Left colon (tissue), 2 donors: Measurements from ENCODE around the gene RAB3C. TPM values are rescaled to one million over a fixed set of nuclear protein-coding genes. Genes with fewer than 3 reads are reported as not detected.
A peak's percentile ranks its signal among the peaks of the same experiment; 100 is the strongest.

Source experiments
- ATAC-seq: fragments of 200-7000 bp; cut with Tn5 transposase; one replicate; pipeline ENCODE4 v1.9.1; 2020; ENCODE audit warnings: mild to moderate bottlenecking, moderate library complexity
- DNase-seq, 2 donors: peaks; one replicate each; pipeline ENCODE4 v3.0.0-alpha.2; 2020
- intact Hi-C, 2 donors: fragments of 100-400 bp; cut with DNase I in 1 of 2; cut with micrococcal nuclease in 1 of 2; formaldehyde crosslinking; loops; one replicate each; pipeline versions ENCODE4 v1.11.2 to v1.14.0; 2022; cut with DNase I, micrococcal nuclease
- total RNA-seq, 2 donors: library from RNA; stranded (reverse); fragmentation: NEBNext Ultra II Directional; extraction: Animal tissue kit (Norgen Biotek cat#: 25700); gene quantifications; one replicate each; pipeline ENCODE4 v1.2.1, GENCODE V29; 2021
- donor health status: DM: no; HTN: no; CAD: no.
- donor health status: DM: yes; HTN: yes; CAD: no.

Gene RAB3C
- total RNA-seq, 2 donors from 2014 or later = 1.2 to 2.2 TPM

DNA sequence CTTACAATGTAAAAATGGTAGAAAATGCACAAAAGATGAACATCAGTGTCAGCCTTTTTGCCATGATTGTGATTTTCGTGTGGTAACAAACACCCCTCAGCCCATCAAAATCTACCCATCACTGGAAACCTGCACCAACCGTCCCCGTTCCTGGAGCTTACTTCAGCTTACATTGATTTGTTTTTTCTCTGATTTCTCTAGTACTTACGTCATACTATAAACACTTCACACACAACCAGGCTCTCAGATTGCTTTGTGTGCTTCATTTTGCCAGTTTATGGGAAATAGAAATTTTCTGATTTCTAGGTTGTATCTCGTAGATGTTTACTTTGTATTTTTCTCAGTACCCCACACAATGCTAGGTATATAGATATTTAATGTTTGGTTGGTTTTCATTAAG, 129.1 kb downstream of the RAB3C start:
- intact Hi-C loops = no loop called here
- no peak for ATAC-seq

DNA sequence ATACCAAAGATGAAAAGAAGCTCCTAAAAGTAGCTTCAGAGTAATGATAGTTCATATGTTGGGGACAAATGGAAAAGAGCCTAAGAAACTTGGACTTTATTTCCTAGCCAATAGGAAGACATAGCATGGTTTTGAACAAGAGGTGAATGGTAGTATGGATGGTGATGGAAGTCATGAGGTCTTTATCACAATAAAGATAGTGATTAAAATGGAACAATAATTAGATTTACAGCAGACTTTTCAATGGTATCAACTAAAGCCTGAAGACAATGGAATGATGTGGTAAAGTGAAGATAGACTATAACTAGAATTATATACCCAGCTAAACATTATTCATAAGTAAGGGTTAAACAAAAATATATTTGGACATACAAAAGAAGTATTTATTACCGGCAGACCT, 131.2 kb downstream of the RAB3C start:
- DNase-seq (no peak), ATAC-seq (no peak)
- intact Hi-C loops = no loop called here

More for the DNA sequence above, 129.1 kb downstream of the RAB3C start:
- no peak for DNase-seq

DNA sequence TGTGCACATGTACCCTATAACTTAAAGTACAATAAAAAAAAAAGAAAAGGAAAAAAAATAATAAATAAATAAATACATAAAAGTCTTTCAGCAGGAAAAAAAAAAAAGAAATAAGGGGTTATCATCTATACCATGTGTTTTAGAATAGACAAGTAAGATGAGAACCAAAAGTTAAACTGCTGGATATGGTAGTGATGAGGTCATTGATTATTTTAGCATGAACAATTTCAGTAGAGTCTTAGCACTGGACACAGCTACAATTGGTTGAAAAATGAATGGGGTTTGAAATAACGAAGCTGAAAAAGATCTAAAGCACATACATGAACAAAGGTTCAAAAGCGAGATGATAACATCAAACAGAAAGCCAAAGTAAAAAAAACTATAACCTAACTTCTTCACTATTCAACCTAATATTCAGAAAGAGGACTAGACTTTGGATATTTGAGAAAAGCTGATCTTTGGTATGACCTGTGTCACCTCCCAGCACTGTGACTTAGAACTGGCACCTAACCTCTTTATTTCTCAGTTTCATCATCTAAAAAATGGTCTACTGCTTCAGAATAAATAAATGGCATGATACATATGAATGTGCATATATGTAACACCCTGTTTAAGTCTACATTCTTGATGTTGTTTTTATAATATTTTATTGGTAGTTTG, 133.3 kb downstream of the RAB3C start:
- DNase-seq = no peak
- intact Hi-C loops = no loop called here
- no peak for ATAC-seq

DNA sequence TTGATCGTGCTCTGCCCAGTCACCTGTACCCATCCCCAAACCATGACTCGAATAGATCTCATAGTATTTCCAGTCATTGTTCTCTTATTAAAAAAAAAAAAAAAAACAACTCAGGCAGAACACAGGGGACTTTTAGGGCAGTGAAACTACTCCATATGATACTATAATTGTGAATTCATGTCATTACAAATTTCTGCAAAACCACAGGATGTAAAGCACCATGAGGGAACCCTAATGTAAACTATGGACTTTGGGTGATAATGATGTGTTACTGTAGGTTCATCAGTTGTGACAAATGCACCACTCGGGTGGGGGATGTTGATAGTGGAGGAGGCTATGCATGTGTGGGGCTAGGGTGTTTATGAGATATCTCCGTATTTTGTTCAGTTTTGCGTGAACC, 133.8 kb downstream of the RAB3C start:
- no peak for ATAC-seq

DNA sequence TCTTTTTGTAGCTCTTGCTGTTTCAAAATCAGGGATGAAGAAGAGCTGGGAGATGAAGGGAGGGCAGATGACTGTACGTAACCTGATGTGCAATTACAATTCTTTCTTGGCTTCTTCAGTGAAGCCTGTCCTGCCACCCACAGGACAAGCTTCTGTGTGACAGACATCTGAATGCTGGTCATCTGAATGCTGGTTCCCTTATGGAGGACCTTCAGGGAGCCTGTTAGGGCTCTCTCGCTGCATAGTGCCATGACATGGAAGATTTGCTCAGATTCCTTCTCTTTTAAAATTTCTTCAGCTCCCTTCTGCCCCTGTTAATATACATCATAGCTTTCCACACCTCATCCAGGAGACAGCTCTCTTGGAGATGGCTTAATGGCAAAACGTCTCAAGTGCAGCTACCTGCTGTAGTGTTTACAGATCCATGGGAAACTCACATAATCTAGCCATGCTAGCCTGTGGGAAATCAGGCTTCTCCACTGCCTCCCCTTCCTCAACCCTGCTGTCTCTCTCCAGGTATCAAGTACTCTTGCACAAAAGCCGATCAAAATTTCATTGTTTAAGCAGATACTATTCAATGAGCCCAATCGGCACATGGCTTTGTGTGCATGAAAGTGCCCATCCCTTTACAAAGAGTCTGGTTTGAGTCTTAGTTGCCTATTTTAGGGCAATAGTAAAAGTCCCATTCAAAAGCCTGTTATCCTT, 134.6 kb downstream of the RAB3C start:
- intact Hi-C loops = no loop called here
- ATAC-seq = no peak
- DNase-seq = no peak

More for the DNA sequence above, 133.8 kb downstream of the RAB3C start:
- intact Hi-C loops = no loop called here
- DNase-seq = no peak

DNA sequence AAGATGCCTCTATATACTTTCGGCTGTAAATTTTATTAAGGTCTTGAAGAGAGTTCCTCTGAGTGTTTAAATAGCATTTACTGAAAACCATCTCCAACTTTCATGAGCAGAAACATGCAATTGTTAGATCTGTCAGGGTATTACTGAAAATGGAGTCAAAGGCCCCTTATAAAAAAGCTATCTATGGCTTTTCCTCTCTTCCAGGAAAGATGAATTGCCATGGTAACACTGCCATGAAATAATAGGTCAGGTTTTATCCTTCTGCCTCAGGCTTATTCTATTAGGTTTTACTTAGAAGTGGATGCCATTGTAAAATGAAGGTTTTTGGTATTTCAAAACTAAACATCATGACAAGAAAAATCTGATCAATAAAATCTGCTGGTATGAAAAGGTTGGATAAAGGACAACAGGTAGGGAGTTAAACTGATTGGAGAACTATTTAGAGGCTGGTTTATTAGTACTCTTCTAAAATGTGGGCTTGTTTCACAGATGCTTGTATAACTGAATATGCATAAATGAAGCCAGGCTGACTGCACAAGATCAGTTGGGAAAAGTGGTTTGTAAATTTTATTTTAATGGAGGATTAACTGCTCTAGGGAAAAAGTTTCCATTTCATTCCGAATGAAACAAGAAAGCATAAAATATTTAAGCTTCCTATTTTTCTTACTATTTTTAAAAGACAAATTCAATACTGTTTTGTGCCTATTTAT, 135.5 kb downstream of the RAB3C start:
- ATAC-seq = no peak
- DNase-seq = no peak
- intact Hi-C loops = no loop called here

DNA sequence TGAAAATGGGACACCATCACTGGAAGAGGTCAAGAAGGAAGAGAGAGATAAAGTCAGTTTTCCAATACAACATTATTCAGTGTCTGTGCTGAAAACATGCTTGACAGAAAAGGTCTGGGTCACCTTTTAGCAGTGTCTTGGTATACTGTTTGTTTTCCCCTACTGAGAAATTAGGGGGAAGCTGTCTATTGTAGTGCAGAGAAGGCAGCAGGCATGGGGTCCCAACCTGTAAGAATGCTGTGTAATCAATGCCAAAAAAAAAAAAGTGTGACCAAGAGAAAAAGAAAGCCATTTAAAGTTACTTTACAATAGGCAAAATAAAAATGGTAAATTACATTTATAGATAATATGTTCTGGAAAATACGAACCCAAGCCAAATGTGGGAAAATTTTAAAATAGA, 139.3 kb downstream of the RAB3C start:
- DNase-seq (no peak), ATAC-seq (no peak)
- intact Hi-C loops = no loop called here

DNA sequence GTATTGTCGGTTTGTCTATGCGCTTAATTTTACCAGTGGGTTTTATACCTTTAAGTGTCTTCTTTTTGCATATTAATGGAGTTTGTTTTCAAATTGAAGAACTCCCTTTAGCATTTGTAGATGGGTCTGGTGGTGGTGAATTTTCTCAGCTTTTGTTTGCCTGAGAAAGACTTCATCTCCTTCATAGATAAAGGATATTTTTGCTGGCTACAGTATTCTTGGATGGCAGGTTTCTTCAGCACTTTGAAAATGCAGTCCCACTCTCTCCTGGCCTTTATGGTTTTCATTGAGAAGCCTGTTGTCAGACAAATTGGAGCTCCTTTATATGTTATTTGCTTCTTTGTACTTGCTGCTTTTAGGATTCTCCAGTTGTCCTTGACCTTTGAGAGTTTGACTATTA, 142.1 kb downstream of the RAB3C start:
- DNase-seq (no peak), ATAC-seq (no peak)
- intact Hi-C loops = no loop called here

DNA sequence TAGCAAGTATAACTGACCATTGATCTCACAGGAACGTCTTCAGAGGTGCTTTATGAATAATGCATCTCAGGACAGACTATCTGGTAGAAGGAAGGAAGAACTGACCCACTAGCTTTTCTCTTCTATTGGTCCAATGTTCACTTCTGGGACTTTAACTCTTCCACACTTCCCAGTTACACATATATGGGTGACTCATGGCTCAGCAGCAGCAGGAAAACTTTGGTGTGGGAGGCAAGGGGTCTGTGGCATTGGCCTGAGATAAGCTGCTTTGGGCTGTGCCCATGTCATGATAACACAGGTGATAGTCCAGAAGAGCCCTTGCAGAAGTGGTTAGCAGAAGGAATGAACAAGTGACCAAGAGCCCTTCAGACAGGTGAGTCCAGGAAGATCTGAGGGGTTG, 148.8 kb downstream of the RAB3C start:
- intact Hi-C loops = no loop called here
- DNase-seq = no peak
- no peak for ATAC-seq

DNA sequence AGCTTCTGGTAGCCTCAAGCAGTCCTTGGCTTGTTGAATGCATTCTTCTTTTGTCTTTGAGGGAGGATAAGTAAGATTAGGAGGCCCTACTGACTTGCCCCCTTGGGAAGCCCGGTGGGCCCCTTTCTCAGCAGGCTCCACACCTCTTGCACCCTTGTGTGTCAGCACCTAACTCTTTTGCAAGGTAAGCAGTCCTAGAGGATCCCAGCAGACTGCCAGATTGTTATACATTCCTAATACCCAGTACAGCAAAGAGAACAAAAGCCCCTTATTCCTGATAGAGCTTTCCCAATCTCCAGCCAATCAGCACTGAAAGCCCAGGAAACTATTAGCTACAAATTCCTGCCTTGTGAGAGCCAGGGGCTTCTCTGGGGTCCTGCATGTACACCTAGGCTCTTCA, 152.8 kb downstream of the RAB3C start:
- ATAC-seq = no peak
- intact Hi-C loops = no loop called here
- DNase-seq = no peak

DNA sequence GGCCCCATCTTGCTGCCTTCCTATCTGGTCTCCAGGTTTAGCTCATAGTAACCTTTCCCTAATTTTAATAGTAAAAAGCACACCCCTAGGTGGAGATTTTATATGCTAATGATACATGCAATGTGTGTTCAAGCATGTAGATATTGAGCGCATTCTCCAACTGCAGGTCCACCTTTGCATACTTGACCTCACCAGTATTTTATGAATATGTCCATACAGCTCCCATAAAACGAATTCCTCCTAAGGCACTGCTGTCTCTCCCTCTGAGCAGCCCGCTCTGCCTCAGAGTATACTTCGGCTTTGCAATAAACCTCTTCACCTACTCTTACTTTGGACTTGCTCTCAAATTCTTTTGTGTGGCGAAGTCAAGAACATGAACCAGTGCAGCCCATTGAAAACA, 153.3 kb downstream of the RAB3C start:
- intact Hi-C loops = no loop called here
- ATAC-seq (no peak), DNase-seq (no peak)

DNA sequence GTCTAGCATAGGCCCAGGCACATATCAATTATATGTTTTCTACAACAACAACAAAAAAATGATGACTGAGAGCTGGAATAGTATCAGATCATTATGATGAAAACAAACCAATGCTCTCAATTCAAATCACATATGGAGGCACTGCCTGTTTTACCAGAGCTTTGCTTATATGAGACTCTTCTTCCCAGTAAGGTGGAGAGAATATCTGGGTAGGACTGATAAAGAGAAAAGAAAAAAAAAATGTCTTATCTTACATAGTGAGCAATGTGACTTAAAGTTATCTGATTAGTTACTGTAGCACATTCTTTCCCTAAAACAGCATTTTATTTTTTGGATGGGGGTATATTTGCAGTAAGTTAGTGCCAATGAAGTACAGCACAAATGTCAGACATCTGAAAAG, 154.8 kb downstream of the RAB3C start:
- intact Hi-C loops = no loop called here
- no peak for DNase-seq
- no peak for ATAC-seq

DNA sequence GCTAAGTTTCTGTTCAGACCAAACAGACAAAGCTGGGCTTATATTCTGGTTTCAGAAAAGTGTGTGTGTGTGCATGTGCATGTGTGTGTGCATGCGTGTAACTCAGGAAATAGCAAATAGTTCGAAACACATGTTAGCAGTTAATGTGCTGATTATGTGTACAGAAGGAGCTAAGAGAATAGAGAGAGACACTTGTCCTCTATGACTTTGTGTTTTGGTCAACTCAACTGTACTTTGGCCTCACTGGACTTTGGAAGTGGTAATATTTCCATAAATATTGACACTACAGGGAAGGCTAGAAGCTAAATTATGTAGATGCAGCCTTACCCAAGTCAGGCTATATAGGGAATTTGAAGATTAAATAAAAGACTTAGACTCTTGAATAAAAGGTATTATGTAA, 155.5 kb downstream of the RAB3C start:
- intact Hi-C loops = no loop called here
- no peak for ATAC-seq
- DNase-seq = no peak

DNA sequence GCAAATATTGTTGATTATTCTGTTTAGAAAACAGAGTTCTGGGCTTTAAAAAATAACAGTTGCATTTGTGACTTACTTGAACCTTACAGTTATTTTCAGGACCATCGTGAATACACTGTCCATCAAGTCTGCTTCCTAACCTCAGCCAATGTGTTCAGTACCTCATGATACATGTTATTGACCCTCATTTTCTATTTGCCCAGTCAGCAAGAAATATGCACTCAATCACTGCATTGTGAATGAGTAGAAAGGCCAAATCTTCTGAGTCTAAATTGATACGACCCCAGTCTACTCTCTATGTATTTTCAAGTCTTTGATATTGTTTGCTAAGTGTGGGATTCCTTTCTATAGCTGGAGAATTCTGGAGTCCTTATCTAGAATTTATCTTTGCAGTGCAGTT, 156.2 kb downstream of the RAB3C start:
- no peak for DNase-seq
- no peak for ATAC-seq
- intact Hi-C loops = no loop called here

DNA sequence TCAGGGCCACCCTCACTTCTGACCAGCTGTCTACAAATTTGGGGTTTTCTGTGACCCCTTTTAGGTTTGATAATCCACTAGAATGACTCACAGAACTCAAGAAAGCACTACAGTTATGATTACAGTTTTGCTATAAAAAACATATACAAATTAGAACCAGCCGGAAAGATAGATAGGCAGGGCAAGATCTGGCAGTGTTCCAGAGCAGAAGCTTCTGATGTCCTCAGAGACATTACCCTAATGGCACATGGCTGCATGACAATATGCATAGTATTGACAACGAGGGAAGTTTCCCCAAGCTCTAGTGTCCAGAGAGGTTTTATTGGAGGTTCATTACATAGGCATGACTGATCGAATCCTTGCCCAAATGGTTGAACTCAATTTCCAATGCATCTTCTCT, 158.1 kb downstream of the RAB3C start:
- no peak for DNase-seq
- intact Hi-C loops = no loop called here
- no peak for ATAC-seq

DNA sequence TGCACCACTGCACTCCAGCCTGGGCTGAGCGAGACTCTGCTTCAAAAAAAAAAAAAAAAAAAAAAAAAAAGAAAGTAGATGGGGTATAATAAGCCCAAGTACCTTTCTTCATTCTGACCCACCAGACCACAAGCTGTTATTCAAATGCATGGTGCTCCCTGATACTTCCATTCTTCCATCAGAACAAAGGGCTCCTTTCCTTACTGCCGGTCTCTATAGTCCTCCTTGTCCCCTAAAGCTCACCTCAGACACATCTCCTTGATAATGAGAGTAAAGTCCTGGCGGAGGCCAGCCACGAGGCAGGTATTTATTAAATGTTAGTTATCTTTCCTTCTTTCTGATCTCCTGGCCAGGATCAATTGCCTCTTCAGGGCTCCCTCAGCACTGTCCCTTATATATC, 162.5 kb downstream of the RAB3C start:
- intact Hi-C loops = no loop called here
- DNase-seq (no peak), ATAC-seq (no peak)

DNA sequence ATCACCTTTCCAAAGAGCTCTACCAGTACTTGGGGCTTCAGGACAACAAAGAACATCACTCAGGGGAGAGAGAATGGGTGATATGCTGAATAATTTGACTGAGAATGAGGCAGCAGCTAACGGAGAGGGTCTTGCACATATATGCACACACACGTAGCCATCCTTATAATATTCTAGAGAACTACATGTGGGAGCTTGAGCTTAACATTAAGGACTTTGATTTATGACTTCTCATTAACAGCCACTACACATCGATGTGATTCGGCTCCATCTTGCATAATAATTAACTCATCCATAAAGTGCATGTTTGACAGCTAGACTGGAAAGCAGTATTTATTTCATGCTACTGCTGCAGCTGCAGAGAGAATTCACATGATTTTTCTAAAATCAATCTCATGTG, 163.4 kb downstream of the RAB3C start:
- DNase-seq (no peak), ATAC-seq (no peak)
- intact Hi-C loops = no loop called here

DNA sequence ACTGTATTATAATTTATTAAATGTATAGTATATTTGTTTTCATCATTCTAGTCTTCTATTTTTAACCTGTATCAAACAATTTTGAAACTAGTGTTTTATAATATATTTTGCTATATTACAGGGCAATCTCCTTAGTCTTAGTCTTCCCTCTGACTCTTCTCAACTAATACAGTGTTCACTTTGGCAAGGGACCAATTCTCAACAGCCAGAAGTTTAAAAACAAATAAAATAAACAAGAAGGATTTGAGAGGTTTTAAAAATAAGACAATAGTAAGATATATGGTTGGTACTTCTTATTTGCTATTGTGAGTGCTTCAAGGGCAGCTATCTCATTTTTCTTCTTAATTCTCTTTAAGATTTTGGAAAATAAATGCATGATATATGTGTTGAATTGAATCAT, 167.2 kb downstream of the RAB3C start:
- ATAC-seq (no peak), DNase-seq (no peak)
- intact Hi-C loops = no loop called here

DNA sequence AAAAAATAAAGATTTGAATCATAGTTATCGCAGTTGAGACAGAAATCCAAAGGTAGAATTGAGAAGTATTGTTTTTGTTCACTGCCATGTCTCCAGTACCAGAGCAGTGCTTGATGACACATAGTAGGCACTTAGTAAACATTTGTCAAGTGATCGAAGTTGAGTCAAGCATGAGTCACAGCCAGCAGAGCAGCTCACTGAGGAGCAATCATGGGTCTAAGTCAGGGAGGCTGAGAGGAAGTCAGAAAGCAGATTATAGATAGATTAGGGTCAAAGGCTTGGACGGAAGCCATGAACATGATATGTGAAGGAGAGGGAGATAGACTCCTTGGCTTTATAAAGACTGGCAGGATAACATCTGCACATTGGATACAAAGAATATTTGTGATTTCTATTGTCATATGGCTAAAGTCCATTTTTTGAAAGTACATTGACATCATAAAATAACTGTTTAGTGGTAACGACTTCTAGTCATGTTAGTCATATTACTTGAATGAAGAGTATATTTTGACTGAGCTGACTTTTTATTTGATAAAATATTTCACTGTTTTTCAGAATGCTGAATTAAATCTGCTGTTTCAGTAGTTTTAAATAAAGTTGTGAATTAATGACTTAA, 168.5 kb downstream of the RAB3C start:
- intact Hi-C loops = no loop called here
- peak in 1 of 2 donors; percentile 41 for DNase-seq
- peak; percentile 92 for ATAC-seq

DNA sequence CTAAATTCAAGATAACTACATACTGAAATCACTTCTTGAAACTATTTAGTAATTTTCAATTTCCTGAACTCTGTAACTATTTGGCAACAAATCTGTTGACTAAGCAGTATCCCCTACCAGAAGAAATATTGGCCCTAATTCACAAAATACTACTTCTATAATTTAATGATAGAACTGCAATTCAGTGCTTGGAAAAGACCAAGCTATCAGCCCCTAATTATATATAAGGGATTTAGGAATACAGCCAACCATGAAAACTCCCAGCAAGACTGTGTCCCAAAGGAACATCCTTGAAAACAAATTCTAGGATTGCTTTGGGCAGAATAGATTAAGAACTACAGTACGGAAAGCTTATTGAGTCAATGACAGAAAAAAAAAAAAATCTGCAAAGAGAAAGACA, 169.2 kb downstream of the RAB3C start:
- DNase-seq (no peak), ATAC-seq (no peak)
- intact Hi-C loops = no loop called here
